ENCODE results near the gene ZNF695. TPM values are rescaled to one million over a fixed set of nuclear protein-coding genes. Genes with fewer than 3 reads are reported as not detected.

Gene ZNF695
- polyA plus RNA-seq, 1 of the 3 experiments (the other 2 are of a cell fraction) = 3.2 TPM

- TF ChIP-seq CTCF (IDR thresholded peaks at IDR 0.05) (no peak), GATA2 (CRISPR knock-in tag; IDR thresholded peaks at IDR 0.05) (no peak), RFX5 (IDR thresholded peaks at IDR 0.05; ENCODE audit: low read length) (no peak), FOSL2 (IDR thresholded peaks at IDR 0.05; ENCODE audit: borderline replicate concordance, low read depth) (no peak), FOXM1 (IDR thresholded peaks at IDR 0.05; ENCODE audit: low read depth) (no peak), MXI1 (IDR thresholded peaks at IDR 0.05; ENCODE audit: low read depth, low read length) (no peak), TAF1 (IDR thresholded peaks at IDR 0.05; ENCODE audit: borderline replicate concordance, low read depth, low read length) (no peak), SMC3 (IDR thresholded peaks at IDR 0.05; ENCODE audit: low read depth, low read length) (no peak), CHD2 (IDR thresholded peaks at IDR 0.05; ENCODE audit: low read length, partially characterized antibody) (no peak), NRF1 (IDR thresholded peaks at IDR 0.05; ENCODE audit: low read depth, low read length) (no peak)
Observed at GRCh38 chr1:246989901-246990300, 18.0 kb downstream of the ZNF695 start (continued).

GRCh38 chr1:246988316-246988715 lies 19.5 kb downstream of the ZNF695 start:
- peaks cover 54% of the 10 kb centered on the region for H3K9me3 ChIP-seq
- no peak overlapping the region for H3K4me3 ChIP-seq (ENCODE audit: low read depth in 2 of 2, low read length in 1 of 2)
- CTCF ChIA-PET = no interaction called here
- no peaks in the 10 kb centered on the region for H3K27me3 ChIP-seq (ENCODE audit: insufficient read depth)
- no peaks in the 10 kb centered on the region for H3K4me1 ChIP-seq (ENCODE audit: control insufficient read depth in 1 of 2, insufficient read depth in 2 of 2, low read depth in 1 of 2, low read length in 1 of 2)
- H3K9me2 ChIP-seq = no peaks in the 10 kb centered on the region
- H2AFZ ChIP-seq (ENCODE audit: low read depth) = no peak overlapping the region
- no peak overlapping the region for H3K27ac ChIP-seq (ENCODE audit: low read depth in 2 of 2, low read length in 1 of 2)
- no peak overlapping the region for H3K4me2 ChIP-seq
- WGBS (ENCODE audit: low lambda C conversion rate) = 84% methylated on average over 4 of the region's 4 CpGs
- POLR2A ChIA-PET = no interaction called here
- peaks cover 17 to 77% of the 10 kb centered on the region in 2 experiments for H3K36me3 ChIP-seq (replicated peaks in 1 of 2; ENCODE audit: control insufficient read depth in 1 of 2, insufficient read depth in 2 of 2, low read length in 1 of 2)
- no peak overlapping the region for H3K9ac ChIP-seq
- H3F3A ChIP-seq (replicated peaks; ENCODE audit: insufficient read depth) = no peaks in the 10 kb centered on the region
- H4K20me1 ChIP-seq (ENCODE audit: insufficient read depth) = no peaks in the 10 kb centered on the region
- peaks cover 3% of the 10 kb centered on the region; the same call in 1 of the 2 replicates for H3K79me2 ChIP-seq (ENCODE audit: insufficient read depth)
- no peak for DNase-seq
- TF ChIP-seq ZBTB33 (IDR thresholded peaks at IDR 0.05; ENCODE audit: borderline replicate concordance, low read depth) = no peak
- TF ChIP-seq SMC3 (IDR thresholded peaks at IDR 0.05; ENCODE audit: low read depth, low read length) = no peak
- TF ChIP-seq CHD2 (IDR thresholded peaks at IDR 0.05; ENCODE audit: low read length, partially characterized antibody) = no peak
- TF ChIP-seq TCF12 (IDR thresholded peaks at IDR 0.05) = no peak
- no peak for TF ChIP-seq REST (IDR thresholded peaks at IDR 0.05; ENCODE audit: low read depth, low read length)
- TF ChIP-seq MAX (IDR thresholded peaks at IDR 0.05; ENCODE audit: low read depth) = no peak
- no peak for TF ChIP-seq RAD21 (IDR thresholded peaks at IDR 0.05; ENCODE audit: low read length)
- no peak for TF ChIP-seq EP300 (IDR thresholded peaks at IDR 0.05; ENCODE audit: borderline replicate concordance in 1 of 2, low read depth in 1 of 2, low read length in 1 of 2)
- no peak for TF ChIP-seq FOXJ3 (CRISPR knock-in tag; IDR thresholded peaks at IDR 0.05)
- TF ChIP-seq USF2 (IDR thresholded peaks at IDR 0.05; ENCODE audit: borderline replicate concordance, low read depth, low read length) = no peak
- no peak for TF ChIP-seq GABPA (IDR thresholded peaks at IDR 0.05; ENCODE audit: low read depth)
- TF ChIP-seq NRF1 (IDR thresholded peaks at IDR 0.05; ENCODE audit: low read depth, low read length) = no peak
- no peak for TF ChIP-seq USF1 (IDR thresholded peaks at IDR 0.05; ENCODE audit: borderline replicate concordance, low read depth)
- no peak for TF ChIP-seq EZH2phosphoT487 (IDR thresholded peaks at IDR 0.05; ENCODE audit: borderline replicate concordance, low read depth)
